Measurements from ENCODE around the gene NPNT. TPM values are rescaled to one million over a fixed set of nuclear protein-coding genes. Genes with fewer than 3 reads are reported as not detected.
A peak's percentile ranks its signal among the peaks of the same experiment; 100 is the strongest.

Gene NPNT
- total RNA-seq, 4 donors from 2014 or later: 86.1 to 150 (median 114) TPM

DNA sequence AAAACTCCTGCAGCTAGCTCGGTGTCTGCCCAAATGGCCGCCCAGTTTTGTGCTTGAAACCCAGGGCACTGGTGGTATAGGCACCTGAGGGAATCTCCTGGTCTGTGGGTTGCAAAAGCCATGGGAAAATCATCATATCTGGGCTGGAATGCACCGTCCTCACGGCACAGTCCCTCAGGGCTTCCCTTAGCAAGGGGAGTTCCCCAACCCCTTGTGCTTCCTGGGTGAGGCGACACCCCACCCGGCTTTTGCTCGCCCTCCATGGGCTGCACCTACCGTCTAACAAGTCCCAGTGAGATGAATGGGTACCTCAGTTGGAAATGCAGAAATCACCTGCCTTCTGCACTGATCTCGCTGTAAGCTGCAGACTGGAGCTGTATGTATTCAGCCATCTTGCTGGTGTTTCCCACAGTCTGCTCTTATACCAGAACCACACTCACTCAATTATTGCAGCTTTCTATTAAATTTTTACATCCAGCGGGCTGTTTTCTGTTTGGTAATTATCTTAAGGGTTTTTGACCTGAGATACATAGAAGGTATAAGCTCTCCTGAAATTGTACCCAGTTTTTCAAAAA is 36.7 kb upstream of the NPNT start:
- 94 to 100% methylated on average over 2 of the region's 10 CpGs for WGBS, 2 donors (ENCODE audit: low coverage in 1 of 2)
- Histone ChIP-seq H3K4me3 (no peak overlapping the region), H3K36me3 (peaks cover 0 to 4% of the 10 kb centered on the region in 2 donors), H3K27ac (no peak overlapping the region), H3K4me1 (no peaks in the 10 kb centered on the region), H3K9me3 (peaks cover 0 to 13% (median 0%) of the 10 kb centered on the region in 3 donors), H3K27me3 (no peaks in the 10 kb centered on the region)
- no peak for TF ChIP-seq POLR2A (IDR thresholded peaks at IDR 0.05)
- TF ChIP-seq POLR2AphosphoS5 (IDR thresholded peaks at IDR 0.05): no peak
- TF ChIP-seq EP300 (IDR thresholded peaks at IDR 0.05): no peak
- TF ChIP-seq, protein P1, sequence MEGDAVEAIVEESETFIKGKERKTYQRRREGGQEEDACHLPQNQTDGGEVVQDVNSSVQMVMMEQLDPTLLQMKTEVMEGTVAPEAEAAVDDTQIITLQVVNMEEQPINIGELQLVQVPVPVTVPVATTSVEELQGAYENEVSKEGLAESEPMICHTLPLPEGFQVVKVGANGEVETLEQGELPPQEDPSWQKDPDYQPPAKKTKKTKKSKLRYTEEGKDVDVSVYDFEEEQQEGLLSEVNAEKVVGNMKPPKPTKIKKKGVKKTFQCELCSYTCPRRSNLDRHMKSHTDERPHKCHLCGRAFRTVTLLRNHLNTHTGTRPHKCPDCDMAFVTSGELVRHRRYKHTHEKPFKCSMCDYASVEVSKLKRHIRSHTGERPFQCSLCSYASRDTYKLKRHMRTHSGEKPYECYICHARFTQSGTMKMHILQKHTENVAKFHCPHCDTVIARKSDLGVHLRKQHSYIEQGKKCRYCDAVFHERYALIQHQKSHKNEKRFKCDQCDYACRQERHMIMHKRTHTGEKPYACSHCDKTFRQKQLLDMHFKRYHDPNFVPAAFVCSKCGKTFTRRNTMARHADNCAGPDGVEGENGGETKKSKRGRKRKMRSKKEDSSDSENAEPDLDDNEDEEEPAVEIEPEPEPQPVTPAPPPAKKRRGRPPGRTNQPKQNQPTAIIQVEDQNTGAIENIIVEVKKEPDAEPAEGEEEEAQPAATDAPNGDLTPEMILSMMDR (IDR thresholded peaks at IDR 0.05): no peak
- no peak for ATAC-seq

DNA sequence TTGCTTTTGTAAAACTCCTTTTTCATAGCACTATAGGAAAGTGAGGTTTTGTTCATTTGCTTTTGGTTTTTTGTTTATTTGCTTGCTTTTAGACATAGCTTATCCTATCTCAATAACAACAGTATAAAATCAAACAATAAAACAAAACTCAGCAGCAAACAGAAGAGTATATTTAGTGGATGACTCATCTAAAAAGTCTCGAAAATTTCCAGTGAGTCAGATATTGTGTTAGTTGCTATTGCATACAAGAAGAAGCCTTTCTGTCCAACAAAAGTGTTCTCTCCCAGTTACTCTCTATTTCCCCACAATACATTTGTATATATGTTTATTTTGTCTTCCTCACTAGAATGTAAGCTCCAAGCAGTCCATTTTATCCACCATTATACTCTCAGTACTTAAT is 36.0 kb upstream of the NPNT start:
- H3K9me3 ChIP-seq: peaks cover 0 to 13% (median 0%) of the 10 kb centered on the region in 3 donors
- H3K27me3 ChIP-seq: no peaks in the 10 kb centered on the region
- peaks cover 0 to 4% of the 10 kb centered on the region in 2 donors for H3K36me3 ChIP-seq
- no peak for TF ChIP-seq POLR2AphosphoS5 (IDR thresholded peaks at IDR 0.05)
- TF ChIP-seq POLR2A (IDR thresholded peaks at IDR 0.05): no peak
- TF ChIP-seq, protein P1 (IDR thresholded peaks at IDR 0.05): no peak
- no peak for TF ChIP-seq EP300 (IDR thresholded peaks at IDR 0.05)
- H3K4me3 ChIP-seq: no peak overlapping the region
- ATAC-seq: no peak
- H3K27ac ChIP-seq: no peak overlapping the region
- WGBS, 2 donors (ENCODE audit: low coverage in 1 of 2): 13 to 18% methylated on average over 1 of the region's 1 CpG
- no peaks in the 10 kb centered on the region for H3K4me1 ChIP-seq

DNA sequence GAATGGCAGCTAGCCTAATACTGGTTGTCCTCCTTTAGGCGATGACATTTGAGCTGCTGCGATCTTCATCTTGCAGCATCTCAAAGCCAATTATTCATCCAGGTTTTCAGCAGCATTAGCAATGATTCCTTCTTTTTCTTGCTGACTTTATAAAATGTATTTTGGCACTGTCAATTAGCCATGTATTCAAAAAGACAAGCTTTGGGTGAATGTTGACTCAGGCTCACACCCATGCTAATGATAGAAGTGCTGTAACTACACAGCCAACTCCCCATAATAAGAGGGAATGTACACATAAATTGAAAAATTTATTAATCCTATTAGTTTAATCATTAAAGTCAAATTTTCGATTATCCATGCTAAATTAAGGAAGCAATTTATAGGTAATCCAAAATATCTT is 24.3 kb upstream of the NPNT start:
- TF ChIP-seq POLR2AphosphoS5 (IDR thresholded peaks at IDR 0.05): no peak
- ATAC-seq: no peak

GRCh38 chr4:105871997-105872396 is 23.3 kb upstream of the NPNT start:
- Histone ChIP-seq H3K27me3 (no peaks in the 10 kb centered on the region), H3K27ac (no peak overlapping the region), H3K4me1 (peaks cover 0 to 11% (median 0%) of the 10 kb centered on the region in 3 donors), H3K36me3 (no peaks in the 10 kb centered on the region), H3K9me3 (no peaks in the 10 kb centered on the region), H3K4me3 (no peak overlapping the region)
- TF ChIP-seq, protein P1 (IDR thresholded peaks at IDR 0.05): no peak
- TF ChIP-seq POLR2A (IDR thresholded peaks at IDR 0.05): no peak
- WGBS, 2 donors (ENCODE audit: low coverage in 1 of 2): 56 to 67% methylated on average over 1 to 2 of the region's 2 CpGs
- ATAC-seq: no peak

More for the DNA sequence above, 24.3 kb upstream of the NPNT start:
- H3K4me1 ChIP-seq: peaks cover 0 to 11% (median 0%) of the 10 kb centered on the region in 3 donors
- H3K36me3 ChIP-seq: no peaks in the 10 kb centered on the region
- no peaks in the 10 kb centered on the region for H3K27me3 ChIP-seq
- no peak overlapping the region for H3K27ac ChIP-seq
- H3K9me3 ChIP-seq: no peaks in the 10 kb centered on the region
- WGBS, 2 donors (ENCODE audit: low coverage in 1 of 2): 79 to 87% methylated on average over 1 to 3 of the region's 3 CpGs
- H3K4me3 ChIP-seq: no peak overlapping the region

- TF ChIP-seq POLR2AphosphoS5 (IDR thresholded peaks at IDR 0.05): no peak
- TF ChIP-seq EP300 (IDR thresholded peaks at IDR 0.05): no peak
- TF ChIP-seq POLR2A (IDR thresholded peaks at IDR 0.05): no peak
- TF ChIP-seq, protein P1 (IDR thresholded peaks at IDR 0.05): no peak
- ATAC-seq: no peak
- Histone ChIP-seq H3K4me1 (peaks cover 0 to 22% (median 0%) of the 10 kb centered on the region in 3 donors), H3K36me3 (no peaks in the 10 kb centered on the region), H3K4me3 (no peak overlapping the region), H3K27ac (peak overlapping the region in 2 of 4 donors; percentile 7), H3K9me3 (no peaks in the 10 kb centered on the region), H3K27me3 (no peaks in the 10 kb centered on the region)
These were observed 20.0 kb upstream of the NPNT start for GRCh38 chr4:105875233-105875632.
